Calu3 (cell line): ENCODE data around the gene TDRD12. TPM values are rescaled to one million over a fixed set of nuclear protein-coding genes. Genes with fewer than 3 reads are reported as not detected.
"Not testable (repeated sequence)": the region's sequence is repeated elsewhere in the genome, so short reads cannot be mapped to it uniquely, and the experiment has no call there.

ENCODE experiments used
- BruUV-seq: library from RNA; stranded (reverse); fragments of 400-500 nt; replicated peaks from 2 replicates; lab custom pipeline; 2021; lab: Mats Ljungman, UMichigan
- CTCF ChIA-PET: fragments of 300-600 bp; sonication (Branson Sonifier 250); formaldehyde crosslinking; loops from one replicate; lab custom pipeline; 2022; ENCODE audit warnings: antibody characterized with exemption; lab: Charles Lee
- DNase-seq: peaks from one replicate; pipeline ENCODE4 v3.0.0; 2022
- H3K27ac Mint-ChIP-seq: one replicate; pipeline ENCODE4 v1.8.0; 2022; ENCODE audit warnings: mixed read lengths; ENCODE audit not compliant: unreplicated experiment
- H3K27me3 Mint-ChIP-seq: one replicate; pipeline ENCODE4 v1.8.0; 2022; ENCODE audit warnings: mixed read lengths; ENCODE audit not compliant: unreplicated experiment
- H3K36me3 Mint-ChIP-seq: one replicate; pipeline ENCODE4 v1.8.0; 2022; ENCODE audit warnings: mild to moderate bottlenecking, moderate library complexity, mixed read lengths; ENCODE audit not compliant: insufficient read depth, unreplicated experiment
- H3K4me1 Mint-ChIP-seq: one replicate; pipeline ENCODE4 v1.8.0; 2022; ENCODE audit warnings: mild to moderate bottlenecking, low read depth, mixed read lengths; ENCODE audit not compliant: unreplicated experiment
- H3K4me3 Mint-ChIP-seq: one replicate; pipeline ENCODE4 v1.8.0; 2022; ENCODE audit warnings: mild to moderate bottlenecking, low read depth, moderate library complexity, mixed read lengths; ENCODE audit not compliant: unreplicated experiment
- H3K9me3 Mint-ChIP-seq: one replicate; pipeline ENCODE4 v1.8.0; 2022; ENCODE audit warnings: low read depth, mixed read lengths; ENCODE audit not compliant: unreplicated experiment
- CTCF ChIP-seq: fragments of 200-600 bp; IDR thresholded peaks from one replicate; pipeline ENCODE4 v1.8.0; 2022; ENCODE audit warnings: antibody characterized with exemption; ENCODE audit not compliant: unreplicated experiment
- intact Hi-C: fragments of 100-400 bp; cut with micrococcal nuclease; formaldehyde crosslinking; loops from one replicate; pipeline ENCODE4 v1.10.0; 2022; ENCODE audit not compliant: unreplicated experiment
- total RNA-seq: library from RNA; stranded (reverse); gene quantifications from 2 replicates; pipeline ENCODE4 v1.2.3, GENCODE V29; 2022

Gene TDRD12
- total RNA-seq, 1 experiment from 2014 or later, result 0.33 TPM

- peak; percentile 91 for DNase-seq
- peak within 1 kb of the TSS; percentile 90 for H3K27ac Mint-ChIP-seq
- TF ChIP-seq CTCF, result no peak
- H3K27me3 Mint-ChIP-seq, result no peaks in the 10 kb centered on the region
- peaks cover 4% of the 10 kb centered on the region for H3K9me3 Mint-ChIP-seq
- no TSS peak for BruUV-seq
- intact Hi-C loops, result no loop called here
- CTCF ChIA-PET, result interaction anchor here (0.5 to 1.7 kb wide), 3 partner anchors 16 to 57 kb away, joined by 3 to 6 read pairs (median 5); partner anchors contain the start of genes ANKRD27 and RGS9BP
- H3K4me3 Mint-ChIP-seq, result peak within 1 kb of the TSS; percentile 82
- peaks cover 43% of the 10 kb centered on the region for H3K36me3 Mint-ChIP-seq
- peaks cover 50% of the 10 kb centered on the region for H3K4me1 Mint-ChIP-seq
These were observed 28.1 kb upstream of the TDRD12 start, which contains the start of gene NUDT19 for GRCh38 chr19:32691291-32691951. Gene NUDT19, plus strand, starts transcription at chr19:32691821. Its CDS starts 140 bp downstream, at chr19:32691961.

- intact Hi-C loops, result no loop called here
- H3K27ac Mint-ChIP-seq, result peak overlapping the region; percentile 90
- peaks cover 4% of the 10 kb centered on the region for H3K9me3 Mint-ChIP-seq
- H3K36me3 Mint-ChIP-seq, result peaks cover 43% of the 10 kb centered on the region
- TF ChIP-seq CTCF, result no peak
- no peaks in the 10 kb centered on the region for H3K27me3 Mint-ChIP-seq
- H3K4me1 Mint-ChIP-seq, result peaks cover 56% of the 10 kb centered on the region
- CTCF ChIA-PET, result interaction anchor here (0.5 to 1.2 kb wide), 2 partner anchors 16 to 18 kb away, joined by 3 to 6 read pairs; partner anchors contain the start of genes ANKRD27 and RGS9BP
- H3K4me3 Mint-ChIP-seq, result peak overlapping the region; percentile 82
- peak; percentile 63 for DNase-seq
- BruUV-seq, result no TSS peak
These were observed 27.4 kb upstream of the TDRD12 start for GRCh38 chr19:32691952-32692726.

- CTCF ChIA-PET, result no interaction called here
- peak overlapping the region; percentile 90 for H3K27ac Mint-ChIP-seq
These were observed 26.9 kb upstream of the TDRD12 start for GRCh38 chr19:32692727-32693061.

GRCh38 chr19:32693151-32694108, 26.1 kb upstream of the TDRD12 start:
- TSS peak; percentile 24 for BruUV-seq
- H3K27me3 Mint-ChIP-seq, DNase-seq, H3K9me3 Mint-ChIP-seq, intact Hi-C loops: not testable (repeated sequence)
- peaks cover 60% of the 10 kb centered on the region for H3K4me1 Mint-ChIP-seq
- H3K27ac Mint-ChIP-seq, result peak overlapping the region; percentile 90
- H3K4me3 Mint-ChIP-seq, result peak overlapping the region; percentile 82
- peaks cover 45% of the 10 kb centered on the region for H3K36me3 Mint-ChIP-seq
- CTCF ChIA-PET, result interaction anchor here (0.6 to 0.9 kb wide), 2 partner anchors 14 to 18 kb away, joined by 3 to 4 read pairs; partner anchors contain the start of genes ANKRD27 and RGS9BP

More at GRCh38 chr19:32692727-32693061, 26.9 kb upstream of the TDRD12 start:
- intact Hi-C loops, result no loop called here
- no peak for DNase-seq
- Mint-ChIP-seq H3K27me3 (no peaks in the 10 kb centered on the region), H3K4me3 (peak overlapping the region; percentile 82), H3K4me1 (peaks cover 60% of the 10 kb centered on the region), H3K9me3 (peaks cover 4% of the 10 kb centered on the region), H3K36me3 (peaks cover 43% of the 10 kb centered on the region)
- no TSS peak for BruUV-seq
- TF ChIP-seq CTCF, result no peak

- CTCF ChIA-PET, BruUV-seq, intact Hi-C loops, H3K27me3 Mint-ChIP-seq, DNase-seq, H3K9me3 Mint-ChIP-seq: not testable (repeated sequence)
- peak overlapping the region; percentile 90 for H3K27ac Mint-ChIP-seq
- H3K4me3 Mint-ChIP-seq, result peak overlapping the region; percentile 82
- peaks cover 54% of the 10 kb centered on the region for H3K36me3 Mint-ChIP-seq
- peaks cover 60% of the 10 kb centered on the region for H3K4me1 Mint-ChIP-seq
These were observed 25.3 kb upstream of the TDRD12 start for GRCh38 chr19:32694316-32694715.

GRCh38 chr19:32694851-32695250, 24.7 kb upstream of the TDRD12 start:
- H3K27me3 Mint-ChIP-seq, DNase-seq, H3K9me3 Mint-ChIP-seq, H3K27ac Mint-ChIP-seq, CTCF ChIA-PET, intact Hi-C loops, BruUV-seq: not testable (repeated sequence)
- peaks cover 54% of the 10 kb centered on the region for H3K36me3 Mint-ChIP-seq
- H3K4me1 Mint-ChIP-seq, result peaks cover 60% of the 10 kb centered on the region
- H3K4me3 Mint-ChIP-seq, result peak overlapping the region; percentile 82
